NCI-H2196 (cell line): ENCODE results near the gene PCDHB14.

ENCODE experiments used
- DNase-seq: peaks from one replicate; lab custom pipeline; 2025; ENCODE audit not compliant: unreplicated experiment; lab: John Stamatoyannopoulos, UW

The PCDHB14 gene

DNA sequence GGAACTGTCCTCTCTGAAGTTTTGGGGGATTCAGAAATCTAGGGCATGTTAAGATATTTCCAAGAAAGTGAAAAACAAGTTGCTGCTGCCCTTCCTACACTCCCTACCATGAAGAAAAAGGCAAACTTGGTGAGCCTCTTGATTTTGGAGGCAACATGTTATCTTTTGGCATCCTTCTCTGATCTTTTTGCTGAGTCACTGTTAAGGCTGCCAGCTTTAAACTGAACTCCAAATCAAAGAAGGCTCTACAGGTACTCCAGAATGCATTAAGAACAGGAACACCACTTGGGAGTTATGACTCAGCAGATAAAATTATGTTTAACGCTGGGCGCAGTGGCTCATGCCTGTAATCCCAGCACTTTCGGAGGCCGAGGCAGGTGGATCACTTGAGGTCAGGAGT lies 46.1 kb downstream of the PCDHB14 start:
- DNase-seq, result no peak

DNA sequence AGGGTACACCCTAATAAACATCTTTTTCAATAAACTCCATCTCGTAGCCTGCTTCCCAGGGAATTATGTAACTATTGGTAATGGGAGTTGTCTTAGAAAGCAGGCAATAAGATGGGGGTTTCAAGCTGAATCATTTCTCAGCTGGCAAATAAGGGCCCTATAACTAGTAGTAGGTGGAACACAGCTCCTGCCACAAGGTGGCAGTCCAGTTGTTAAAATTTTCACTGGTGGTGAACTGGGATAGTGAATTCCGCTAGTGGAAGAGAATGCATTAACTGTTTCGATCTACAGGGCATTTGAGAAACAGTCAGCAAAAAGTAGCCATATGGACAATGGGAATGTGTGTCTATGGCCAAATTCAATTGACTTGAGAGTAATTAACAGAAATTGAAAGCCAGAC lies 49.8 kb downstream of the PCDHB14 start:
- DNase-seq, result no peak
